Endothelial cell of umbilical vein (primary cell): ENCODE results near the gene SYTL3. TPM values are rescaled to one million over a fixed set of nuclear protein-coding genes. Genes with fewer than 3 reads are reported as not detected.

Source experiments
- BruUV-seq: library from RNA; stranded (reverse); fragments of 400-500 nt; replicated peaks from 2 replicates; lab custom pipeline; 2021; lab: Mats Ljungman, UMichigan
- CTCF ChIA-PET: fragments of 300-600, 350-600 bp; sonication (Branson Sonifier 250); formaldehyde crosslinking; loops from one replicate; lab custom pipeline; 2021; ENCODE audit warnings: antibody characterized with exemption, inconsistent platforms; lab: Charles Lee
- POLR2A ChIA-PET: fragments of 300-600, 350-600 bp; sonication (Branson Sonifier 250); formaldehyde crosslinking; loops from one replicate; lab custom pipeline; 2021; ENCODE audit warnings: antibody characterized with exemption, inconsistent platforms; lab: Charles Lee
- DNase-seq: peaks from one replicate; pipeline ENCODE4 v3.0.0-alpha.2; 2011; ENCODE audit warnings: low read depth, low spot score
- FAIRE-seq: peaks from 2 replicates; lab custom pipeline; 2011; peaks lifted over from hg19 to GRCh38; lab: Jason Lieb, UNC
- H2AFZ ChIP-seq: 2 replicates; pipeline ENCODE4 v1.6.0; 2012; ENCODE audit warnings: low read depth, low read length, control low read depth, inconsistent platforms
- H3K27ac ChIP-seq: 2 replicates; pipeline ENCODE4 v1.5.1; 2011; ENCODE audit warnings: low read depth, mild to moderate bottlenecking, control low read depth, low read length, moderate library complexity; ENCODE audit not compliant: insufficient read depth
- H3K27me3 ChIP-seq, 2 experiments: 2 replicates each; pipeline versions ENCODE4 v1.6.0 to v1.6.1; 2011; ENCODE audit warnings: low read length in 2 of 2, mixed read lengths in 1 of 2; ENCODE audit not compliant: control insufficient read depth in 2 of 2, insufficient read depth in 2 of 2
- H3K36me3 ChIP-seq, 2 experiments: 2 replicates in 1 of 2; 3 replicates in 1 of 2; pipeline ENCODE4 v1.5.1; 2011; ENCODE audit warnings: low read length in 2 of 2, mild to moderate bottlenecking in 1 of 2, moderate library complexity in 1 of 2; ENCODE audit not compliant: control insufficient read depth in 2 of 2, insufficient read depth in 2 of 2; ENCODE audit errors: extremely low read depth in 1 of 2
- H3K4me1 ChIP-seq: 3 replicates; pipeline ENCODE4 v1.5.1; 2011; ENCODE audit warnings: mild to moderate bottlenecking, low read length; ENCODE audit not compliant: control insufficient read depth, insufficient read depth; ENCODE audit errors: extremely low read depth
- H3K4me2 ChIP-seq: 2 replicates; pipeline ENCODE4 v1.6.1; 2011; ENCODE audit warnings: low read length, control low read depth, mixed read lengths; ENCODE audit not compliant: insufficient read depth
- H3K4me3 ChIP-seq, 3 experiments: fragments of 200-600 bp in 1 of 3; sonication (generic), shearing (Covaris generic) in 1 of 3; replicated peaks in 1 of 3; 2 replicates each; pipeline ENCODE4 v1.5.1; 2011 to 2016; ENCODE audit warnings: control low read depth in 3 of 3, low read length in 3 of 3, mild to moderate bottlenecking in 2 of 3, inconsistent platforms in 1 of 3, low read depth in 1 of 3, moderate library complexity in 1 of 3; ENCODE audit not compliant: insufficient read depth in 1 of 3
- H3K79me2 ChIP-seq: 2 replicates; pipeline ENCODE4 v1.6.0; 2012; ENCODE audit warnings: low read length, inconsistent platforms; ENCODE audit not compliant: control insufficient read depth, insufficient read depth
- H3K9ac ChIP-seq: replicated peaks from 2 replicates; pipeline ENCODE3; 2011; ENCODE audit warnings: low read length, control low read depth; ENCODE audit not compliant: insufficient read depth; ENCODE audit errors: extremely low read depth
- H3K9me1 ChIP-seq: replicated peaks from 3 replicates; pipeline ENCODE4 v1.6.0; 2011; ENCODE audit warnings: mild to moderate bottlenecking, low read length; ENCODE audit not compliant: control insufficient read depth, insufficient read depth; ENCODE audit errors: extremely low read depth
- H3K9me3 ChIP-seq: replicated peaks from 2 replicates; pipeline ENCODE4 v1.5.1; 2012; ENCODE audit warnings: low read length, inconsistent platforms; ENCODE audit not compliant: control insufficient read depth, insufficient read depth
- H4K20me1 ChIP-seq: replicated peaks from 2 replicates; pipeline ENCODE3; 2011; ENCODE audit warnings: mild to moderate bottlenecking, low read length; ENCODE audit not compliant: control insufficient read depth, insufficient read depth; ENCODE audit errors: extremely low read depth
- CTCF ChIP-seq, 2 donors: IDR thresholded peaks; 1 replicate in 1 of 2; 2 replicates in 1 of 2; pipeline ENCODE4 v1.5.1; 2011; ENCODE audit warnings: low read length in 2 of 2, mild to moderate bottlenecking in 2 of 2, moderate library complexity in 2 of 2, control low read depth in 1 of 2, inconsistent platforms in 1 of 2, low read depth in 1 of 2; ENCODE audit not compliant: insufficient read depth in 1 of 2; ENCODE audit errors: extremely low read depth in 1 of 2
- EZH2 ChIP-seq: IDR thresholded peaks from 2 replicates; pipeline ENCODE4 v1.6.1; 2012; ENCODE audit warnings: borderline replicate concordance, low read depth, mild to moderate bottlenecking, moderate library complexity, low read length, inconsistent platforms; ENCODE audit not compliant: severe bottlenecking
- FOS ChIP-seq: IDR thresholded peaks from 2 replicates; pipeline ENCODE4 v1.6.1; 2011; ENCODE audit warnings: mild to moderate bottlenecking, low read length, moderate library complexity, borderline replicate concordance; ENCODE audit not compliant: insufficient read depth
- GATA2 ChIP-seq: IDR thresholded peaks from 2 replicates; pipeline ENCODE4 v1.7.0; 2011; ENCODE audit warnings: low read depth, mild to moderate bottlenecking, moderate library complexity, mixed read lengths, low read length; ENCODE audit not compliant: insufficient read length, insufficient read depth
- JUN ChIP-seq: IDR thresholded peaks from 2 replicates; pipeline ENCODE4 v1.6.1; 2011; ENCODE audit warnings: borderline replicate concordance, low read depth; ENCODE audit not compliant: insufficient read length, insufficient read depth
- MAX ChIP-seq: IDR thresholded peaks from 2 replicates; pipeline ENCODE4 v1.6.1; 2011; ENCODE audit not compliant: insufficient read depth, insufficient read length
- MYC ChIP-seq: IDR thresholded peaks from one replicate; pipeline ENCODE4 v1.6.1; 2011; ENCODE audit warnings: mild to moderate bottlenecking, low read depth, low read length
- POLR2A ChIP-seq: IDR thresholded peaks from 2 replicates; pipeline ENCODE4 v1.6.1; 2012; ENCODE audit warnings: low read depth, mild to moderate bottlenecking, control low read depth, low read length
- POLR2AphosphoS5 ChIP-seq: IDR thresholded peaks from 2 replicates; pipeline ENCODE4 v1.6.1; 2012; ENCODE audit warnings: low read depth, mild to moderate bottlenecking, control low read depth, low read length, moderate library complexity; ENCODE audit not compliant: insufficient read depth
- dilution Hi-C: fragments of 300-500 bp; cut with MboI; formaldehyde crosslinking; loops from one replicate; pipeline ENCODE4 v1.15.0; 2019; ENCODE audit warnings: low sequenced_read_pairs; ENCODE audit not compliant: extremely low pct_ligation_motif_present
- intact Hi-C: fragments of 100-400 bp; cut with micrococcal nuclease; formaldehyde crosslinking; loops from one replicate; pipeline ENCODE4 v1.10.0; 2022
- polyA plus RNA-seq, 4 experiments: library from polyadenylated mRNA; depleted of rRNA in 3 of 4; stranded (reverse) in 3 of 4; unstranded in 1 of 4; fragments of >200 nt; gene quantifications; 2 replicates each; pipeline versions ENCODE4 v1.2.1 to v1.2.3, GENCODE V29; 2011 to 2012; ENCODE audit warnings: missing spikeins in 1 of 4
- total RNA-seq: library from RNA; stranded (reverse); gene quantifications from 2 replicates; pipeline ENCODE4 v1.2.3, GENCODE V29; 2021

The SYTL3 gene
- total and polyA plus RNA-seq, 2 donors (not counting 3 experiments of a cell fraction or from before 2014, with no cell fraction given) = 0.59 to 0.77 TPM

GRCh38 chr6:158686791-158687381, 37.0 kb downstream of the SYTL3 start:
- H3K4me1 ChIP-seq = peaks cover 3% of the 10 kb centered on the region
- H3K4me3 ChIP-seq = no peak overlapping the region
- H2AFZ ChIP-seq = no peak overlapping the region
- intact Hi-C loops = no loop called here
- no peak overlapping the region for H3K27ac ChIP-seq
- no peaks in the 10 kb centered on the region for H3K9me1 ChIP-seq
- FAIRE-seq (no peak), DNase-seq (no peak)
- no peaks in the 10 kb centered on the region for H3K79me2 ChIP-seq
- H3K27me3 ChIP-seq = peaks cover 0 to 2% of the 10 kb centered on the region in 2 experiments
- ChIA-PET CTCF (interaction anchor here (1.2 to 6.7 kb wide), 3 partner anchors 18 to 474 kb away, joined by 3 to 194 read pairs (median 8); no protein-coding TSS in a partner anchor), POLR2A (no interaction called here)
- no peaks in the 10 kb centered on the region for H3K9me3 ChIP-seq
- no TSS peak for BruUV-seq
- H3K36me3 ChIP-seq = no peaks in the 10 kb centered on the region
- no peak overlapping the region for H3K9ac ChIP-seq
- dilution Hi-C loops = no loop called here
- H4K20me1 ChIP-seq = no peaks in the 10 kb centered on the region
- no peak overlapping the region for H3K4me2 ChIP-seq
- TF ChIP-seq FOS = no peak
- no peak for TF ChIP-seq POLR2A
- TF ChIP-seq EZH2 = no peak
- no peak for TF ChIP-seq POLR2AphosphoS5
- TF ChIP-seq GATA2 = no peak
- no peak for TF ChIP-seq MAX
- TF ChIP-seq MYC = no peak
- TF ChIP-seq JUN = no peak
- TF ChIP-seq CTCF (IDR thresholded peaks at IDR 0.05; ENCODE audit: extremely low read depth in 1 of 2, insufficient read depth in 1 of 2, low read depth in 1 of 2, low read length in 2 of 2) = no peak
